ENCODE data around the gene TFF2.

- no peak for TF ChIP-seq OVOL3 (tag by site-specific recombination; IDR thresholded peaks at IDR 0.05)
- no peak for TF ChIP-seq CTCF (tag by site-specific recombination; IDR thresholded peaks at IDR 0.05)
- TF ChIP-seq ZFP3 (tag by site-specific recombination; IDR thresholded peaks at IDR 0.05; ENCODE audit: low read depth) = no peak
- no peak for TF ChIP-seq ZNF302 (tag by site-specific recombination; IDR thresholded peaks at IDR 0.05; ENCODE audit: low read depth)
- no peak for TF ChIP-seq ZNF138 (tag by site-specific recombination; IDR thresholded peaks at IDR 0.05; ENCODE audit: borderline replicate concordance)
Observed at GRCh38 chr21:42300045-42300583, 50.7 kb downstream of the TFF2 start.

All from HEK293 (cell line).